NCI-H1417 treated with DMSO at 0.1 percent for 48 hours (cell line): Measurements from ENCODE around the gene TMOD2.

Experiments used
- DNase-seq: peaks from one replicate; lab custom pipeline; 2025; lab: John Stamatoyannopoulos, UW

TMOD2 gene

GRCh38 chr15:51750792-51751696, at the start of gene TMOD2:
TMOD2 (plus strand) TSS chr15:51751597; CDS start chr15:51766442, 14,845 bp downstream.
- DNase-seq, result no peak

- no peak for DNase-seq
Measured at GRCh38 chr15:51702710-51703109, 48.7 kb upstream of the TMOD2 start.

GRCh38 chr15:51706291-51706690, 45.1 kb upstream of the TMOD2 start:
- no peak for DNase-seq

- DNase-seq, result no peak
Measured at GRCh38 chr15:51706926-51707608, 44.3 kb upstream of the TMOD2 start.

GRCh38 chr15:51708013-51708412, 43.4 kb upstream of the TMOD2 start:
- DNase-seq, result peak; percentile 4

- DNase-seq, result no peak
Measured at GRCh38 chr15:51709031-51709430, 42.4 kb upstream of the TMOD2 start.

- no peak for DNase-seq
Measured at GRCh38 chr15:51714162-51714561, 37.2 kb upstream of the TMOD2 start.

- no peak for DNase-seq
Measured at GRCh38 chr15:51714911-51715310, 36.5 kb upstream of the TMOD2 start.

- no peak for DNase-seq
Measured at GRCh38 chr15:51718219-51718618, 33.2 kb upstream of the TMOD2 start.

- DNase-seq, result no peak
Measured at GRCh38 chr15:51718746-51719145, 32.7 kb upstream of the TMOD2 start.

GRCh38 chr15:51720201-51720995, 31.0 kb upstream of the TMOD2 start:
- DNase-seq, result no peak

GRCh38 chr15:51721199-51721960, 30.0 kb upstream of the TMOD2 start:
- no peak for DNase-seq

GRCh38 chr15:51724199-51724598, 27.2 kb upstream of the TMOD2 start:
- no peak for DNase-seq

- DNase-seq, result no peak
Measured at GRCh38 chr15:51724673-51725072, 26.7 kb upstream of the TMOD2 start.

- no peak for DNase-seq
Measured at GRCh38 chr15:51726302-51727073, 24.9 kb upstream of the TMOD2 start.

GRCh38 chr15:51727141-51727897, 24.1 kb upstream of the TMOD2 start:
- DNase-seq, result no peak

- DNase-seq, result no peak
Measured at GRCh38 chr15:51731549-51732267, 19.7 kb upstream of the TMOD2 start.

GRCh38 chr15:51732646-51733045, 18.8 kb upstream of the TMOD2 start:
- no peak for DNase-seq

GRCh38 chr15:51735228-51736010, 16.0 kb upstream of the TMOD2 start:
- no peak for DNase-seq
